Mesenchymal stem cell (in vitro differentiated cells and primary cell): Measurements from ENCODE around the gene PAGE4.

ENCODE experiments used
- DNase-seq: peaks from one replicate; pipeline ENCODE4 v3.0.0-alpha.2; 2013
- H2AFZ ChIP-seq: one replicate; pipeline ENCODE4 v1.6.1; 2013; ENCODE audit warnings: low read depth, mild to moderate bottlenecking, control low read depth, inconsistent platforms, low read length, moderate library complexity
- H2AK5ac ChIP-seq: 2 replicates; pipeline ENCODE4 v1.6.1; 2013; ENCODE audit warnings: low read length, moderate library complexity, mild to moderate bottlenecking, inconsistent platforms; ENCODE audit not compliant: severe bottlenecking
- H2BK120ac ChIP-seq: one replicate; pipeline ENCODE4 v1.6.1; 2013; ENCODE audit warnings: low read depth, mild to moderate bottlenecking, inconsistent platforms, low read length, moderate library complexity
- H2BK12ac ChIP-seq, 2 experiments: one replicate each; pipeline ENCODE4 v1.6.1; 2013; ENCODE audit warnings: inconsistent platforms in 2 of 2, low read length in 2 of 2, mild to moderate bottlenecking in 2 of 2, moderate library complexity in 2 of 2, control low read depth in 1 of 2
- H2BK15ac ChIP-seq: one replicate; pipeline ENCODE4 v1.6.1; 2013; ENCODE audit warnings: mild to moderate bottlenecking, low read depth, inconsistent platforms; ENCODE audit not compliant: poor library complexity, severe bottlenecking
- H2BK5ac ChIP-seq: 2 replicates; pipeline ENCODE4 v1.6.1; 2013; ENCODE audit warnings: low read depth, mild to moderate bottlenecking, low read length, control low read depth, inconsistent platforms; ENCODE audit not compliant: poor library complexity, severe bottlenecking
- H3K14ac ChIP-seq, 2 experiments: one replicate each; pipeline ENCODE4 v1.6.1; 2013; ENCODE audit warnings: inconsistent platforms in 2 of 2, low read length in 2 of 2, control low read depth in 1 of 2, mild to moderate bottlenecking in 1 of 2, moderate library complexity in 1 of 2
- H3K18ac ChIP-seq, 2 experiments: one replicate each; pipeline ENCODE4 v1.6.1; 2013; ENCODE audit warnings: inconsistent platforms in 2 of 2, low read length in 2 of 2, control low read depth in 1 of 2, low read depth in 1 of 2, mild to moderate bottlenecking in 1 of 2
- H3K23ac ChIP-seq, 2 experiments: one replicate each; pipeline ENCODE4 v1.6.1; 2013; ENCODE audit warnings: inconsistent platforms in 2 of 2, low read length in 2 of 2, mild to moderate bottlenecking in 2 of 2, moderate library complexity in 2 of 2, control low read depth in 1 of 2
- H3K27ac ChIP-seq: 2 replicates; pipeline ENCODE4 v1.5.1; 2013; ENCODE audit warnings: mild to moderate bottlenecking, moderate library complexity, low read length, control low read depth, inconsistent platforms; ENCODE audit not compliant: poor library complexity, severe bottlenecking
- H3K27me3 ChIP-seq, 2 experiments: 2 replicates each; pipeline versions ENCODE4 v1.6.1 to v1.7.0; 2013; ENCODE audit warnings: low read length in 2 of 2, mild to moderate bottlenecking in 2 of 2, moderate library complexity in 2 of 2, control low read depth in 1 of 2, inconsistent platforms in 1 of 2; ENCODE audit not compliant: control insufficient read depth in 1 of 2, insufficient read depth in 1 of 2
- H3K36me3 ChIP-seq, 2 experiments: 2 replicates each; pipeline versions ENCODE4 v1.6.1 to v1.7.0; 2013; ENCODE audit warnings: low read length in 2 of 2, control low read depth in 1 of 2, inconsistent platforms in 1 of 2, low read depth in 1 of 2, mild to moderate bottlenecking in 1 of 2; ENCODE audit not compliant: insufficient read depth in 2 of 2, control insufficient read depth in 1 of 2
- H3K4ac ChIP-seq, 2 experiments: one replicate each; pipeline ENCODE4 v1.6.1; 2013; ENCODE audit warnings: inconsistent platforms in 2 of 2, low read length in 2 of 2, mild to moderate bottlenecking in 2 of 2, moderate library complexity in 2 of 2, control low read depth in 1 of 2, low read depth in 1 of 2
- H3K4me1 ChIP-seq: 2 replicates; pipeline ENCODE4 v1.6.1; 2013; ENCODE audit warnings: low read depth, low read length, control low read depth; ENCODE audit not compliant: control insufficient read depth, insufficient read depth
- H3K4me2 ChIP-seq: 2 replicates; pipeline ENCODE4 v1.6.1; 2013; ENCODE audit warnings: low read length, mild to moderate bottlenecking, inconsistent platforms; ENCODE audit not compliant: poor library complexity, severe bottlenecking
- H3K4me3 ChIP-seq, 2 experiments: 2 replicates each; pipeline versions ENCODE4 v1.5.1 to v1.7.0; 2013; ENCODE audit warnings: low read length in 2 of 2, mild to moderate bottlenecking in 2 of 2, control low read depth in 1 of 2, low read depth in 1 of 2; ENCODE audit not compliant: insufficient read depth in 1 of 2
- H3K79me1 ChIP-seq: replicated peaks from 2 replicates; pipeline ENCODE4 v1.6.1; 2013; ENCODE audit warnings: mild to moderate bottlenecking, control low read depth, low read length, inconsistent platforms; ENCODE audit not compliant: poor library complexity, severe bottlenecking
- H3K9ac ChIP-seq: 2 replicates; pipeline ENCODE4 v1.7.0; 2013; ENCODE audit warnings: mild to moderate bottlenecking, low read length, moderate library complexity
- H3K9me3 ChIP-seq: 2 replicates; pipeline ENCODE4 v1.7.0; 2013; ENCODE audit warnings: mild to moderate bottlenecking, low read length; ENCODE audit not compliant: control insufficient read depth
- H4K8ac ChIP-seq: one replicate; pipeline ENCODE4 v1.6.1; 2013; ENCODE audit warnings: inconsistent platforms, mild to moderate bottlenecking, low read length, moderate library complexity
- H4K91ac ChIP-seq: one replicate; pipeline ENCODE4 v1.6.1; 2013; ENCODE audit warnings: mild to moderate bottlenecking, low read length, inconsistent platforms
- WGBS: methylation state at CpG from one replicate; pipeline ENCODE4 v1.1.7; 2013; ENCODE audit warnings: mixed read lengths; 5-methylcytosine and 5-hydroxymethylcytosine counted together

PAGE4 gene

DNA sequence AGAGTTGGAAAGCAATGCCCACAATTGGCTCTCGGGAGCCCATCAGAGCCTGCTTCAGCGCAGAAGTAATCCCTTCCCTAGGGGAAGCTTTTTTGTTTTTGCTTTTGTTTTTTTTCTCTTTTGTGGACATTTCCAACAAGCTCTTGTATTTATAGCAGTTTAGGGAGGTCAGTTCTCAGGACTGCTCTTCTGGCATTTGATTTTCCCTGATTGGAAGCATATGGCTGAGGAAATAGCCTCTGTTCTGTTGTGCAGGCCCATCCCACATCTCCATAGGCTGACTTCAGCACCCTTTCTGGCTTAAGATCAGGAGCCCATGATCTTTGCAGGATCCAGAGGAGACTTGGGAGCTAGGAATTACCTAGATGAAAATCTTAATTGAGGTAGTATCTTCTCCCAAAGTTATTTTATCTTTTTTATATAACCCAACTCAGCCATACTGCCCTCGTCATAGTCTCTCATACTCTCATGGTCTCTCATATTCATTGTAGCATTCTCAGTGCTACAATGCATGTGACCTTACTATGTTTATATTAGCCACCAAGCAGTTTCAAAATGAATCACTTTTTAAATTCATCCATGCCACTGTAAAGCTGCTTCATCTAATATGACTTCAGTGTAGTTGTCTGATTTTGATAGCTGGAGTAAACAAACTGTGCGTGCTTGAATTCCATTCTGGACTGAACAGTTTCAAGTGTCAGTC is 16.7 kb downstream of the PAGE4 start:
- Histone ChIP-seq H3K23ac (no peak overlapping the region), H3K79me1 (no peaks in the 10 kb centered on the region), H3K27ac (no peak overlapping the region), H3K18ac (no peak overlapping the region), H2BK12ac (no peak overlapping the region), H3K9me3 (peaks cover 21% of the 10 kb centered on the region), H3K4me2 (no peak overlapping the region), H3K36me3 (no peaks in the 10 kb centered on the region), H4K91ac (no peak overlapping the region), H3K4ac (no peak overlapping the region), H2BK15ac (no peak overlapping the region), H2AK5ac (no peak overlapping the region), H3K4me1 (no peaks in the 10 kb centered on the region), H2BK120ac (no peak overlapping the region), H4K8ac (no peak overlapping the region), H3K9ac (no peak overlapping the region), H3K4me3 (no peak overlapping the region), H2AFZ (no peak overlapping the region), H3K27me3 (peaks cover 0 to 45% of the 10 kb centered on the region in 2 experiments), H3K14ac (no peak overlapping the region), H2BK5ac (no peak overlapping the region)
- peak; percentile 53 for DNase-seq
- WGBS: 71% methylated on average over 4 of the region's 4 CpGs

DNA sequence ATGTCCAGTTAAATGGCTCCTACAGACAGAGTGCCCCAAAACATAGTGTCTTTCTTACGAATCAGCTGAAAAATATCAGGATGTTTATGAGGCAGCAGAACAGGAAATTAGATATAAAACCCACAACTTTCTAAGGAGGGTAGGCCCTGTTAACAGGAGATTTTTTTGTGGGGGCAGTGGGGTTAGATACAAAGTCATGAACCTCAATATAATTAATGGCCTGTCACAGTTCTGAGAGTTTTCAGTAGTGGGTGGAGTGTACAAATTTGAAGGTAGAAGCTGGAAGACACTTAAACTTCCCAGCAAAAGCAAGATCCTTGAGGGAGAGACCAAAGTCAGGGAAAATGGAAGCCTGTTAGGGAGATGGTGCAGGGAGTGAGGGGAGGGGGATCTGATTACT is 17.4 kb downstream of the PAGE4 start:
- Histone ChIP-seq H3K4me1 (no peaks in the 10 kb centered on the region), H2BK120ac (no peak overlapping the region), H3K36me3 (no peaks in the 10 kb centered on the region), H3K14ac (no peak overlapping the region), H4K91ac (no peak overlapping the region), H3K27ac (no peak overlapping the region), H2AK5ac (no peak overlapping the region), H3K9ac (no peak overlapping the region), H3K4me3 (no peak overlapping the region), H3K79me1 (no peaks in the 10 kb centered on the region), H4K8ac (no peak overlapping the region), H3K18ac (no peak overlapping the region), H3K4me2 (no peak overlapping the region), H3K27me3 (peaks cover 0 to 45% of the 10 kb centered on the region in 2 experiments), H3K9me3 (peaks cover 21% of the 10 kb centered on the region), H2BK5ac (no peak overlapping the region), H3K23ac (no peak overlapping the region), H2BK15ac (no peak overlapping the region), H3K4ac (no peak overlapping the region), H2BK12ac (no peak overlapping the region), H2AFZ (no peak overlapping the region)
- WGBS: no CpG with 5 or more reads among the region's 1 CpG
- DNase-seq: no peak

DNA sequence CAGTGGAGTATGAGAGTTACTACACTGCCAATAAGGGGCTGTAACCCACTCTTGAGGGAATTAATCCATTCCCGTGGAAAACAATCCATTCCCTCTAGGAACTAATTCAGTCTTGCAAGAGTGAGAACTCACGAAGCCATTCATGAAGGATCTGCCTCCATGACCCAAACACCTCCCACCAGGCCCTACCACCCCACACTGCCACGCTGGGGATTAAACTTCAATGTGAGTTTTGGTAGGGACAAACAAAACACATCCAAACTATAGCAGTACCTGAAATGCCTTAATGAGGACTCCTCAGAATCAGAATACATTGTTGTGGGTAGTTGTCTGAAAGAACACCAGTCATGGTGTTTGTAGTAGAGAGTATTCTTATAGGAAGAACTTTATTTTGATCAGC is 19.2 kb downstream of the PAGE4 start:
- no peak for DNase-seq
- no CpG with 5 or more reads among the region's 3 CpGs for WGBS

DNA sequence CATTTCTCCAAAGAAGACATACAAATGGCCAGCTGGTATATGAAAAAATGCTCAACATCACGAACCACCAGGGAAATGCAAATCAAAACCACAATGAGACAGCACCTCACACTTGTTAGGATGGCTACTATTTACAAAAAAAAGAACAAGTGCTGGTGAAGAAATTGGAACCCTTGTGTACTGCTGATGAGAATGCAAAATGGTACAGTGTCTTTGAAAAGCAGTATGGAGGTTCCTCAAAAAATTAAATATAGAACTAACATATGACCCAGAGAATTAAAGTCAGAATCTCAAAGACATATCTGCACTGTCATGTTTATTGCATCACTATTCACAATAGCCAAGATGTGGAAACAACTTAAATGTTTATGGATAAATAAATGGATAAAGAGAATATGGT is 20.9 kb downstream of the PAGE4 start:
- H4K91ac ChIP-seq: no peak overlapping the region
- H4K8ac ChIP-seq: no peak overlapping the region
- no CpG with 5 or more reads among the region's 1 CpG for WGBS
- H3K18ac ChIP-seq: no peak overlapping the region
- H3K14ac ChIP-seq: no peak overlapping the region
- no peak overlapping the region for H2AFZ ChIP-seq
- H3K36me3 ChIP-seq: no peaks in the 10 kb centered on the region
- H3K27me3 ChIP-seq: peaks cover 0 to 65% of the 10 kb centered on the region in 2 experiments
- H3K27ac ChIP-seq: no peak overlapping the region
- H3K4me2 ChIP-seq: no peak overlapping the region
- no peaks in the 10 kb centered on the region for H3K4me1 ChIP-seq
- H3K4ac ChIP-seq: no peak overlapping the region
- H3K79me1 ChIP-seq: no peaks in the 10 kb centered on the region
- H3K4me3 ChIP-seq: no peak overlapping the region
- DNase-seq: no peak
- H2AK5ac ChIP-seq: no peak overlapping the region
- no peak overlapping the region for H2BK12ac ChIP-seq
- H2BK120ac ChIP-seq: no peak overlapping the region
- no peak overlapping the region for H3K23ac ChIP-seq
- no peak overlapping the region for H2BK5ac ChIP-seq
- H3K9ac ChIP-seq: no peak overlapping the region
- no peak overlapping the region for H2BK15ac ChIP-seq
- peaks cover 26% of the 10 kb centered on the region for H3K9me3 ChIP-seq

More for the DNA sequence above, 19.2 kb downstream of the PAGE4 start:
- no peak overlapping the region for H4K91ac ChIP-seq
- no peak overlapping the region for H3K9ac ChIP-seq
- no peaks in the 10 kb centered on the region for H3K4me1 ChIP-seq
- H3K27me3 ChIP-seq: peaks cover 0 to 53% of the 10 kb centered on the region in 2 experiments
- H3K4me2 ChIP-seq: no peak overlapping the region
- no peaks in the 10 kb centered on the region for H3K79me1 ChIP-seq
- H3K4me3 ChIP-seq: no peak overlapping the region
- H3K27ac ChIP-seq: no peak overlapping the region
- H2BK120ac ChIP-seq: no peak overlapping the region
- no peak overlapping the region for H2AFZ ChIP-seq
- no peak overlapping the region for H3K4ac ChIP-seq
- H4K8ac ChIP-seq: no peak overlapping the region
- no peak overlapping the region for H3K14ac ChIP-seq
- H2BK12ac ChIP-seq: no peak overlapping the region
- no peak overlapping the region for H2AK5ac ChIP-seq
- H2BK5ac ChIP-seq: no peak overlapping the region
- peaks cover 26% of the 10 kb centered on the region for H3K9me3 ChIP-seq
- H2BK15ac ChIP-seq: no peak overlapping the region
- no peak overlapping the region for H3K23ac ChIP-seq
- no peak overlapping the region for H3K18ac ChIP-seq
- H3K36me3 ChIP-seq: no peaks in the 10 kb centered on the region
